A673 (cell line): ENCODE data around the gene DIP2C.

Experiments used
- EZH2 ChIP-seq: fragments of 200-600 bp; sonication (generic); IDR thresholded peaks from 2 replicates; pipeline ENCODE4 v1.6.1; 2017; ENCODE audit warnings: borderline replicate concordance, low read depth, mild to moderate bottlenecking, mixed read lengths, antibody characterized with exemption, low read length; ENCODE audit not compliant: poor library complexity, severe bottlenecking
- TF ChIP-seq, protein P1 (sequence below): fragments of 300-800, 200-600 bp; sonication (generic); conservative IDR thresholded peaks from 2 replicates; pipeline ENCODE4 v1.5.1; 2017; ENCODE audit warnings: low read depth, mild to moderate bottlenecking, antibody characterized with exemption, low read length, moderate library complexity, mixed read lengths

DNA sequence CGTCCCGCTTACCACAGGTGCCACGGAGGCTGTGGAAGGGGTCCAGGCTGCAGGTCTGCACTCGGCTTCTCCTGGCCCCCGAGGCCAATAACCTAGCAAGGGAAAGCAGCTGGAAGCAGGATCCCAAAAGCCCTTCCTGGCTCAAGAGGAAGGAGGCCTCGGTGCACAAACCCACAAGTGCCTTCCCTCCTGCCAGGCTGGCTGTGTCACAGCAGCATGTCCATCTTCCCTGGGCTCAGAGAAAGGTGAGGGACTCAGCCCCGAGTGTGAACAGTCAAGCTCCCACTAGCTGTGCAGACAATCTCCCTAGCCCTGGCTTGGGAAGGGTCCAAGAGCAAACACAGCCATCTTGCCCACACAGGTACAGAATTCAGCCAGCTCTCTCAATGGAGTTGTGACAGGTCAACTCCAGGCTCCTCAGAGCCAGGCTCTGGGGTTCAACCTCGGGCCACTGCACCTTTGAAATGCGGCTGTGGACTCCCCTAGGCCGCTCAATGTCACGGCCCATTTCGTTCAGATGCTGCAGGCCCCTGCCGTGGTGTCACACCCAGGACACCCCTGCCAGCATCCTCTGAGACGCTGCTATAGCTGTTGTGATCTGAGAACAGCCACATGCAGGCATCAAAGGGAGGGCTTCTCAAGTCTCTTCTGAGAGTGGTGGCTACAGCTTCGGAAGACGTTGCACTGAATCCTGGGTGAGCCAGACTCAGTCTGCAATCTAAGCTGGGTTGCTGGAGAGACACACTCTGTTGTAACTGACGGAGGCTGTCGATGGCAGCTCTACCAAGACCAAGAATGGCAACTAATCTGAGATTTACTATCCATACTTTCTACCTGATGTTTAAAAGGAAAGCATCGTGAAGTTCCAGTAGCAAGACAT, 137.9 kb downstream of the DIP2C start:
- TF ChIP-seq, protein P1, sequence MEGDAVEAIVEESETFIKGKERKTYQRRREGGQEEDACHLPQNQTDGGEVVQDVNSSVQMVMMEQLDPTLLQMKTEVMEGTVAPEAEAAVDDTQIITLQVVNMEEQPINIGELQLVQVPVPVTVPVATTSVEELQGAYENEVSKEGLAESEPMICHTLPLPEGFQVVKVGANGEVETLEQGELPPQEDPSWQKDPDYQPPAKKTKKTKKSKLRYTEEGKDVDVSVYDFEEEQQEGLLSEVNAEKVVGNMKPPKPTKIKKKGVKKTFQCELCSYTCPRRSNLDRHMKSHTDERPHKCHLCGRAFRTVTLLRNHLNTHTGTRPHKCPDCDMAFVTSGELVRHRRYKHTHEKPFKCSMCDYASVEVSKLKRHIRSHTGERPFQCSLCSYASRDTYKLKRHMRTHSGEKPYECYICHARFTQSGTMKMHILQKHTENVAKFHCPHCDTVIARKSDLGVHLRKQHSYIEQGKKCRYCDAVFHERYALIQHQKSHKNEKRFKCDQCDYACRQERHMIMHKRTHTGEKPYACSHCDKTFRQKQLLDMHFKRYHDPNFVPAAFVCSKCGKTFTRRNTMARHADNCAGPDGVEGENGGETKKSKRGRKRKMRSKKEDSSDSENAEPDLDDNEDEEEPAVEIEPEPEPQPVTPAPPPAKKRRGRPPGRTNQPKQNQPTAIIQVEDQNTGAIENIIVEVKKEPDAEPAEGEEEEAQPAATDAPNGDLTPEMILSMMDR: no peak
- TF ChIP-seq EZH2: no peak
